ENCODE measurements around the gene CLEC2D. TPM values are rescaled to one million over a fixed set of nuclear protein-coding genes. Genes with fewer than 3 reads are reported as not detected.
"Not testable (repeated sequence)": the region's sequence is repeated elsewhere in the genome, so short reads cannot be mapped to it uniquely, and the experiment has no call there.

CLEC2D gene
- total RNA-seq, 4 donors from 2014 or later: 1.6 to 11.8 (median 4.3) TPM

DNA sequence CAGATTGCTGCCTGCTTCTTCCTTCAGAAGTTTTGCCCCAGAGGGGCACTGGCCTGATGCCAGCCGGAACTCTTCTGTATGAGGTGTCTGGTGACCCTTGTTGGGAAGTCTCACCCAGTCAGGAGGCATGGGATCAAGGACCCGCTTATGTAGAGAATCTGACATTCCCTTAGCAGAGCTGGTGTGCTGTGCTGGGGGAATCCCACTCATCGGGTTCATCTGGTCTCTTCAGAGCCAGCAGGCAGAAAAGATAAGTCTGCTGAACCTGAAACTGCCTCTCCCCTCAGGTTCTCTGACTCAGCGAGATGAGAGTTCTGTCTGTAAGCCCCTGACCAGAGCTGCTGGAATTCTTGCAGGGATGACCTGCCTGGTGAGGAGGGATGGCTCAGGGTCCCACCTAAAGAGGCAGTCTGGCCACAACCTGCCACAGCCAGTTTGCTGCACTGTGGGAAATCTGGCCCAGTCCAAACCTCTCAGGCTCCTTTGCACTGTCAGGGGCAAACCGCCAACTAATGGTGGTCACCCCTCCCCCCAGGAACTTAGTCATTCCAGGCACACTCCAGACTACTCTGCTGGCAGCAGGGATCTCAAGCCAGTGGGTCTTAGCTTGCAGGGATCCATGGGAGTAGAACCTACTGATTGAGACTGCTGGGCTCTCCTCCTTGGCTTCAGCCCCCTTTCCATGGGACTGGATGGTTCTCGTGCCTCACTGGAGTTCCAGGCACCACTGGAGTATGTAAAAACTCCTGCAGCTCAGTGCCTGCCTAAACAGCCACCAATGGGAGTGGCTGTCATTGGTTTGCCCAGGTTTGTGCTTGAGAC, 4.1 kb downstream of the CLEC2D start:
- H3K27me3 ChIP-seq: no peaks in the 10 kb centered on the region
- peak overlapping the region in 1 of 4 donors; percentile 6 for H3K4me3 ChIP-seq
- peak overlapping the region in 3 of 4 donors; percentile 13 to 68 (median 50) for H3K27ac ChIP-seq
- peaks cover 0 to 6% (median 0%) of the 10 kb centered on the region in 3 donors for H3K36me3 ChIP-seq
- peaks cover 0 to 18% (median 8%) of the 10 kb centered on the region in 3 donors for H3K4me1 ChIP-seq
- no peak for DNase-seq
- intact Hi-C loops (cut with DNase I): no loop called here
- WGBS, 2 donors: 29 to 47% methylated on average over 3 to 5 of the region's 6 CpGs
- H3K9me3 ChIP-seq: no peaks in the 10 kb centered on the region
- TF ChIP-seq POLR2A (IDR thresholded peaks at IDR 0.05): no peak
- TF ChIP-seq, protein P1, sequence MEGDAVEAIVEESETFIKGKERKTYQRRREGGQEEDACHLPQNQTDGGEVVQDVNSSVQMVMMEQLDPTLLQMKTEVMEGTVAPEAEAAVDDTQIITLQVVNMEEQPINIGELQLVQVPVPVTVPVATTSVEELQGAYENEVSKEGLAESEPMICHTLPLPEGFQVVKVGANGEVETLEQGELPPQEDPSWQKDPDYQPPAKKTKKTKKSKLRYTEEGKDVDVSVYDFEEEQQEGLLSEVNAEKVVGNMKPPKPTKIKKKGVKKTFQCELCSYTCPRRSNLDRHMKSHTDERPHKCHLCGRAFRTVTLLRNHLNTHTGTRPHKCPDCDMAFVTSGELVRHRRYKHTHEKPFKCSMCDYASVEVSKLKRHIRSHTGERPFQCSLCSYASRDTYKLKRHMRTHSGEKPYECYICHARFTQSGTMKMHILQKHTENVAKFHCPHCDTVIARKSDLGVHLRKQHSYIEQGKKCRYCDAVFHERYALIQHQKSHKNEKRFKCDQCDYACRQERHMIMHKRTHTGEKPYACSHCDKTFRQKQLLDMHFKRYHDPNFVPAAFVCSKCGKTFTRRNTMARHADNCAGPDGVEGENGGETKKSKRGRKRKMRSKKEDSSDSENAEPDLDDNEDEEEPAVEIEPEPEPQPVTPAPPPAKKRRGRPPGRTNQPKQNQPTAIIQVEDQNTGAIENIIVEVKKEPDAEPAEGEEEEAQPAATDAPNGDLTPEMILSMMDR (IDR thresholded peaks at IDR 0.05): no peak

DNA sequence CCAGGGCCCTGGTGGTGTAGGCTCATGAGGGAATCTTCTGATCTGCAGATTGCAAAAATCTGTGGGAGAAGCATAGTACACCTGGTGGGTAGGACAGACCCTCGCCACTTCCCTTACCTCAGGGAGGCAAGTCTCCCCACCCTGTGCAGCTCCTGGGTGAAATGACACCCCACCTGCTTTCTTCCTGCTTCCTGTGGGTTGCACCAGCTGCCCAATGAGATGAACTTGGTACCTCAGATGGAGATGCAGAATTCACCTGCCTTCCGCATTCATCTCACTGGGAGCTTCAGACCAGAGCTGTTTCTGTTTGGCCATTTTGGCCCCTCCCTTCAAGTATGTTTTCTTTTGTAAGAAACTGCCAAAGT, 4.7 kb downstream of the CLEC2D start:
- H3K4me3 ChIP-seq: no peak overlapping the region
- WGBS, 2 donors: 79 to 100% methylated on average over 1 to 2 of the region's 2 CpGs
- DNase-seq: no peak
- TF ChIP-seq, protein P1 (IDR thresholded peaks at IDR 0.05): no peak
- peak in 1 of 4 donors; percentile 29 for TF ChIP-seq POLR2A (IDR thresholded peaks at IDR 0.05)
- H3K27ac ChIP-seq: peak overlapping the region in 3 of 4 donors; percentile 13 to 68 (median 50)
- H3K4me1 ChIP-seq: peaks cover 0 to 18% (median 8%) of the 10 kb centered on the region in 3 donors
- H3K36me3 ChIP-seq: peaks cover 0 to 6% (median 0%) of the 10 kb centered on the region in 3 donors
- no peaks in the 10 kb centered on the region for H3K27me3 ChIP-seq
- no peaks in the 10 kb centered on the region for H3K9me3 ChIP-seq
- intact Hi-C loops (cut with DNase I): no loop called here

DNA sequence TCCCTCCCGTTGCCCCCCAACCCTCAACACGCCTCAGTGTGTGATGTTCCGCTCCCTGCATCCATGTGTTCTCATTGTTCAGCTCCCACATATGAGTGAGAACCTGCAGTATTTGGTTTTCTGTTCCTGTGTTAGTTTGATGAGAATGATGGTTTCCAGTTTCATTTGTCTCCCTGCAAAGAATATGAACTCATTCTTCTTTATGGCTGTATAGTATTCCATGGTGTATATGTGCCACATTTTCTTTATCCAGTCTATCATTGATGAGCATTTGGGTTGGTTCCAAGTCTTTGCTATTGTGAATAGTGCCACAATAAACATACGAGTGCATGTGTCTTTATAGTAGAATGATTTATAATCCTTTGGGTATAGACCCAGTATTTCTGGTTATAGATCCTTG, 13.0 kb downstream of the CLEC2D start:
- 93 to 96% methylated on average over 4 of the region's 4 CpGs for WGBS, 2 donors

DNA sequence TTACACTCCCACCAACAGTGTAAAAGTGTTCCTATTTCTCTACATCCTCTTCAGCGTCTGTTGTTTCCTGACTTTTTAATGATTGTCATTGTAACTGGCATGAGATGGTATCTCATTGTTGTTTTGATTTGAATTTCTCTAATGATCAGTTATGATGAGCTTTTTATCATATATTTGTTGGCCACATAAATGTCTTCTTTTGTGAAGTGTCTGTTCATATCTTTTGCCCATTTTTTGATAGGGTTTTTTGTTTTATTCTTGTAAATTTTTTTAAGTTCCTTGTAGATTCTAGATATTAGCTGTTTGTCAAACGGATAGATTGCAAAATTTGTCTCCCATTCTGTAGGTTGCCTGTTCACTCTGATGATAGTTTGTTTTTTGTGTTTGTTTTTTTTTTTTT, 13.4 kb downstream of the CLEC2D start:
- H3K9me3 ChIP-seq; H3K4me1 ChIP-seq; H3K27ac ChIP-seq; H3K4me3 ChIP-seq; DNase-seq; intact Hi-C loops (cut with DNase I); H3K27me3 ChIP-seq: not testable (repeated sequence)
- whole genome bisulfite sequencing, 2 donors: 89 to 92% methylated on average over 2 of the region's 2 CpGs
- H3K36me3 ChIP-seq: peaks cover 0 to 49% (median 0%) of the 10 kb centered on the region in 3 donors

More for the DNA sequence above, 13.0 kb downstream of the CLEC2D start:
- H3K4me1 ChIP-seq; intact Hi-C loops (cut with DNase I); H3K27me3 ChIP-seq; DNase-seq; H3K4me3 ChIP-seq; H3K9me3 ChIP-seq; H3K27ac ChIP-seq: not testable (repeated sequence)
- H3K36me3 ChIP-seq: peaks cover 0 to 47% (median 0%) of the 10 kb centered on the region in 3 donors

DNA sequence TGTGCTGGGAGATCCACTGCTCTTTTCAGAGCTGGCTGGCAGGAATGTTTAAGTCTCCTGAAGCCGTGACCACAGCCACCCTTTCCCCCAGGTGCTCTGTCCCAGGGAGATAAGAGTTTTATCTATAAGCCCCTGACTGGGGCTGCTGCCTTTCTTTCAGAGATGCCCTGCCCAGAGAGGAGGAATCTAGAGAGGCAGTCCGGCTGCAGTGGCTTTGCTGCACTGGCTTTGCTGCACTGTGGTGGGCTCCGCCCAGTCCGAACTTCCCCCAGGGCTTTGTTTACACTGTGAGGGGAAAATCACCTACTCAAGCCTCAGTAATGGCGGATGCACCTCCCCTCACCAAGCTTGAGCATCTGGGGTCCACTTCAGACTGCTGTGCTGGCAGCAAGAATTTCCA, 15.9 kb downstream of the CLEC2D start:
- H3K4me3 ChIP-seq; H3K27me3 ChIP-seq; DNase-seq; intact Hi-C loops (cut with DNase I); H3K27ac ChIP-seq; H3K4me1 ChIP-seq; H3K9me3 ChIP-seq: not testable (repeated sequence)
- peaks cover 0 to 66% (median 0%) of the 10 kb centered on the region in 3 donors for H3K36me3 ChIP-seq
- 90 to 100% methylated on average over 2 to 4 of the region's 5 CpGs for WGBS, 2 donors

DNA sequence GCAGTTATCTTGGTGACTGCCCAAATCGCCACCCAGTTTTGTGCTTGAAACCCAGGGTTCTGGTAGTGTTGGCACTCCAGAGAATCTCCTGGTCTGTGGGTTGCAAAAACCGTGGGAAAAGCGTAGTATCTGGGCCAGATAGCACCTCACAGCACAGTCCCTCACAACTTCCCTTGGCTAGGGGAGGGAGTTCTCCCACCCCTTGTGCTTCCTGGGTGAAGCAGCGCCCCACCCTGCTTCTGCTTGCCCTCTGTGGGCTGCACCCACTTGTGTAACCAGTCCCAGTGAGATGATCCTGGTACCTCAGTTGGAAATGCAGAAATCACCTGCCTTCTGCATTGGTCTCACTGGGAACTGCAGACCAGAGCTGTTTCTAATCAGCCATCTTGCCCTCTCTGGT, 16.4 kb downstream of the CLEC2D start:
- Histone ChIP-seq H3K27ac (no peak overlapping the region), H3K27me3 (no peaks in the 10 kb centered on the region), H3K9me3 (no peaks in the 10 kb centered on the region), H3K36me3 (peaks cover 0 to 66% (median 0%) of the 10 kb centered on the region in 3 donors), H3K4me1 (no peaks in the 10 kb centered on the region), H3K4me3 (no peak overlapping the region)
- WGBS, 2 donors: 70 to 94% methylated on average over 2 to 4 of the region's 4 CpGs
- no peak for DNase-seq
- TF ChIP-seq, protein P1 (IDR thresholded peaks at IDR 0.05): no peak
- intact Hi-C loops (cut with DNase I): no loop called here
